ENCODE data around the gene HNRNPK. TPM values are rescaled to one million over a fixed set of nuclear protein-coding genes. Genes with fewer than 3 reads are reported as not detected.

Gene HNRNPK
- total RNA-seq, 1 donor, result 514 TPM

DNA sequence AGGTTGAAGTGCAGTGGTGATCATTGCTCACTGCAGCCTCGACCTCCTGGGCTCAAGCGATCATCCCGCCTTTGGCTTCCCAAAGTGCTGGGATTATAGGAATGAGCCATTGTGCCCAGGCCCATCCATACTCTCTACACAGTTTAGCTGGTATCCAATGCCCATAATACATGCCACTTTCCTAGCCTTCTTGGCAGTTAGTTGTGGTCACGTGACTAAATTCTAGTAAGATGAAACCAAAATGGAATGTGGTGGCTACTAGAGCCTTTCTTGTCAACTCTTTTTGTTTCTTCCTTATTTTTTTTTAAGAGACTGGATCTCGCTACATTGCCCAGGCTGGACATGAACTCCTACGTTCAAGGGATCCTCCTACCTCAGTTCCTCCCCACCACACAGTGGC is 43.5 kb downstream of the HNRNPK start:
- TF ChIP-seq, protein P1, sequence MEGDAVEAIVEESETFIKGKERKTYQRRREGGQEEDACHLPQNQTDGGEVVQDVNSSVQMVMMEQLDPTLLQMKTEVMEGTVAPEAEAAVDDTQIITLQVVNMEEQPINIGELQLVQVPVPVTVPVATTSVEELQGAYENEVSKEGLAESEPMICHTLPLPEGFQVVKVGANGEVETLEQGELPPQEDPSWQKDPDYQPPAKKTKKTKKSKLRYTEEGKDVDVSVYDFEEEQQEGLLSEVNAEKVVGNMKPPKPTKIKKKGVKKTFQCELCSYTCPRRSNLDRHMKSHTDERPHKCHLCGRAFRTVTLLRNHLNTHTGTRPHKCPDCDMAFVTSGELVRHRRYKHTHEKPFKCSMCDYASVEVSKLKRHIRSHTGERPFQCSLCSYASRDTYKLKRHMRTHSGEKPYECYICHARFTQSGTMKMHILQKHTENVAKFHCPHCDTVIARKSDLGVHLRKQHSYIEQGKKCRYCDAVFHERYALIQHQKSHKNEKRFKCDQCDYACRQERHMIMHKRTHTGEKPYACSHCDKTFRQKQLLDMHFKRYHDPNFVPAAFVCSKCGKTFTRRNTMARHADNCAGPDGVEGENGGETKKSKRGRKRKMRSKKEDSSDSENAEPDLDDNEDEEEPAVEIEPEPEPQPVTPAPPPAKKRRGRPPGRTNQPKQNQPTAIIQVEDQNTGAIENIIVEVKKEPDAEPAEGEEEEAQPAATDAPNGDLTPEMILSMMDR (IDR thresholded peaks at IDR 0.05; ENCODE audit: extremely low read depth, low read depth, low read length), result no peak
- Histone ChIP-seq H2AFZ (ENCODE audit: low read length) (no peak overlapping the region), H3K27me3 (ENCODE audit: insufficient read depth, low read length) (no peaks in the 10 kb centered on the region), H3K79me2 (ENCODE audit: insufficient read depth, low read length) (no peaks in the 10 kb centered on the region), H3K4me3 (ENCODE audit: insufficient read depth, low read length) (no peak overlapping the region), H3K27ac (ENCODE audit: low read depth, low read length) (no peak overlapping the region), H3K4me2 (ENCODE audit: insufficient read depth, low read length) (no peak overlapping the region), H3K9me3 (ENCODE audit: low read depth, low read length) (no peaks in the 10 kb centered on the region), H4K20me1 (ENCODE audit: insufficient read depth, low read length) (no peaks in the 10 kb centered on the region), H3K36me3 (ENCODE audit: insufficient read depth, low read length) (peaks cover 14% of the 10 kb centered on the region), H3K4me1 (ENCODE audit: insufficient read depth, low read length) (peaks cover 29% of the 10 kb centered on the region)
- no peak for DNase-seq (ENCODE audit: insufficient read length, low spot score, missing footprints)

DNA sequence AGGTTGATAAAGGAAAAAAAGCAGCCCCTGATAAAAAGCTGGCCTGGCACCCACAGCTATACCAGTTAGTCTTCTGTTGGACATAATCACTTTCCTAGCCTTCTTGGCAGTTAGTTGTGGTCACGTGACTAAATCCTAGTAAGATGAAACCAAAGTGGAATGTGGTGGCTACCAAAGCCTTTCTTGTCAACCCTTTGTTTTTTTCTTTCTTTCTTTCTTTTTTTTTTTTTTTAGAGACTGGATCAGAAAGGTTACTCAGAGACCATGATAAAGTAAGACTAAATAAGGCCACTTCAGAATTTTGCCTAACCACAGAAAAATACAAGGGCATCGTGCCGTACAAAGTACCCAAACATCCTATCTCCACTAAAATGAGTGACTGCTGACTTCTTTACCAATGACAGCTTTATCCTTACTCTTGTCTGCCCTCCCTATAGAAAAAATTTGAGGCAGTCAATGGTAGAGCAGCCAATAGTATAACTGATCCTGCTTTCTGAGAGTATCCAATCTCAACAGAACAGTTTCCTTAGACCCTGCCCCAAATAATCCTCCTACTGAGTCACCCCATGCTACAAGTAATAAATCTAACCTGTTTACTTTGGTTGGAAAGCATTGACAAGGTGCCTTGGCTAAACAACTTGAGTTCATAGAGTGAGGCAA is 44.6 kb downstream of the HNRNPK start:
- peak; percentile 73 for DNase-seq (ENCODE audit: insufficient read length, low spot score, missing footprints)
- H3K79me2 ChIP-seq (ENCODE audit: insufficient read depth, low read length), result no peaks in the 10 kb centered on the region
- H3K4me1 ChIP-seq (ENCODE audit: insufficient read depth, low read length), result peaks cover 29% of the 10 kb centered on the region
- no peaks in the 10 kb centered on the region for H4K20me1 ChIP-seq (ENCODE audit: insufficient read depth, low read length)
- H3K36me3 ChIP-seq (ENCODE audit: insufficient read depth, low read length), result peaks cover 8% of the 10 kb centered on the region
- H3K4me3 ChIP-seq (ENCODE audit: insufficient read depth, low read length), result no peak overlapping the region
- no peaks in the 10 kb centered on the region for H3K9me3 ChIP-seq (ENCODE audit: low read depth, low read length)
- TF ChIP-seq, protein P1 (IDR thresholded peaks at IDR 0.05; ENCODE audit: extremely low read depth, low read depth, low read length), result no peak
- peak overlapping the region; percentile 43 for H3K27ac ChIP-seq (ENCODE audit: low read depth, low read length)
- peak overlapping the region; percentile 49 for H2AFZ ChIP-seq (ENCODE audit: low read length)
- no peaks in the 10 kb centered on the region for H3K27me3 ChIP-seq (ENCODE audit: insufficient read depth, low read length)
- H3K4me2 ChIP-seq (ENCODE audit: insufficient read depth, low read length), result peak overlapping the region; percentile 64

DNA sequence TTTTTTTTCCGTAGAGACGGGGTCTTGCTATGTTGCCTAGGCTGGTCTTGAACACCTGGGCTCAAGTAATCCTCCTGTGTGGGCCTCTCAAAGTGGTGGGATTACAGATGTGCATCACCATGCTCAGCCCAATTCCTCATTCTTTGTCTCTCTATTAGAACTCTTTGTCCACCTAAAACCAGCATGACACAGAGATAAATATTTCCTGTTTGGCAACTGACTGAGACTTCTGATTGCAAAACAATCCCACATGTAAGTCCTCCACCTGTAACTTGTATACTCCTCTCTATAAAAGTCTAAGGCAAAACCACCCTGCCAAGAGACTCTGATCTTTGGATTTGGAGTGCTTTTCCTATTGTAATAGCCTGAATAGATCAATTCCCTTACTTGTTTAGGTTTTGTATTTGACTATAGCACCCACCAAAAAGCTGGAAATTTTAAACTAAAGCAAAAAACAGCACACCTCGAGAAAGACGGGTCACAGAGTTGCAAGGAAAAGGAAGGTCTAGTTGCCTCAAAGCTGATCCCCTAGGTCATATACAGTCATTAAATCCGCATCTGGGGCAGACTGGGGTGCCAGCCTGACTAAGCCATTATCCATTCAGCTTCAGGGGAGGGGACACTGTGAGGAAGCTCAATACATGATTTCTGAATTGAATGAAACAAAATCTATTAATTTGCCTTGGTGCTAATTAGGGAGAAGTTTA is 45.3 kb downstream of the HNRNPK start:
- no peak for DNase-seq (ENCODE audit: insufficient read length, low spot score, missing footprints)
- no peak overlapping the region for H2AFZ ChIP-seq (ENCODE audit: low read length)
- H3K36me3 ChIP-seq (ENCODE audit: insufficient read depth, low read length), result peaks cover 8% of the 10 kb centered on the region
- no peaks in the 10 kb centered on the region for H3K79me2 ChIP-seq (ENCODE audit: insufficient read depth, low read length)
- TF ChIP-seq, protein P1 (IDR thresholded peaks at IDR 0.05; ENCODE audit: extremely low read depth, low read depth, low read length), result no peak
- peak overlapping the region; percentile 64 for H3K4me2 ChIP-seq (ENCODE audit: insufficient read depth, low read length)
- no peak overlapping the region for H3K4me3 ChIP-seq (ENCODE audit: insufficient read depth, low read length)
- H4K20me1 ChIP-seq (ENCODE audit: insufficient read depth, low read length), result no peaks in the 10 kb centered on the region
- no peaks in the 10 kb centered on the region for H3K27me3 ChIP-seq (ENCODE audit: insufficient read depth, low read length)
- H3K27ac ChIP-seq (ENCODE audit: low read depth, low read length), result no peak overlapping the region
- H3K4me1 ChIP-seq (ENCODE audit: insufficient read depth, low read length), result peaks cover 29% of the 10 kb centered on the region
- H3K9me3 ChIP-seq (ENCODE audit: low read depth, low read length), result no peaks in the 10 kb centered on the region

DNA sequence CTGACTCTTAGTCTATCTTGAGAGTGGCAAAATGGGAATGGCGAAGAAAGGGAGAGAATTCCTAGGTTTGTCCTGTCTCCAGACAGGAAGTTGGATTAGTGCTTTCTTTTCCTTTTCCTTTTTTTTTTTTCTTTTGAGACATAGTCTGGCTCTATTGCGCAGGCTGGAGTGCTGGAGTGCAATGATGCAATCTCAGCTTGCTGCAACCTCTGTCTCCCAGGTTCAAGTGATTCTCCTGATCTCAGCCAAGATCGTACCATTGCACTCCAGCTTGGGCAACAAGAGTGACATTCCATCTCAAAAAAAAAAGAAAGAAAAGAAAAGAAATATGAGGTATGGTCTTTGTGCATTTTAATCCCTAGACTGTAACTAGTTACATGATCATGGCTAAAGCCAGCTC is 46.2 kb downstream of the HNRNPK start:
- H3K79me2 ChIP-seq (ENCODE audit: insufficient read depth, low read length), result no peaks in the 10 kb centered on the region
- H3K9me3 ChIP-seq (ENCODE audit: low read depth, low read length), result no peaks in the 10 kb centered on the region
- no peaks in the 10 kb centered on the region for H4K20me1 ChIP-seq (ENCODE audit: insufficient read depth, low read length)
- no peak for DNase-seq (ENCODE audit: insufficient read length, low spot score, missing footprints)
- no peak overlapping the region for H3K4me3 ChIP-seq (ENCODE audit: insufficient read depth, low read length)
- no peak overlapping the region for H3K27ac ChIP-seq (ENCODE audit: low read depth, low read length)
- TF ChIP-seq, protein P1 (IDR thresholded peaks at IDR 0.05; ENCODE audit: extremely low read depth, low read depth, low read length), result no peak
- peaks cover 29% of the 10 kb centered on the region for H3K4me1 ChIP-seq (ENCODE audit: insufficient read depth, low read length)
- H2AFZ ChIP-seq (ENCODE audit: low read length), result no peak overlapping the region
- H3K27me3 ChIP-seq (ENCODE audit: insufficient read depth, low read length), result no peaks in the 10 kb centered on the region
- no peak overlapping the region for H3K4me2 ChIP-seq (ENCODE audit: insufficient read depth, low read length)
- peaks cover 2% of the 10 kb centered on the region for H3K36me3 ChIP-seq (ENCODE audit: insufficient read depth, low read length)

Measured in osteoblast (primary cell).